Neural cell (in vitro differentiated cells): ENCODE data around the gene PP2D1. TPM values are rescaled to one million over a fixed set of nuclear protein-coding genes. Genes with fewer than 3 reads are reported as not detected.
"Not testable (repeated sequence)": the region's sequence is repeated elsewhere in the genome, so short reads cannot be mapped to it uniquely, and the experiment has no call there.

Experiments used
- H2AFZ ChIP-seq: fragments of 200-600, 300-800 bp; sonication (generic), shearing (Covaris generic); 2 replicates; pipeline ENCODE4 v1.6.0; 2014; ENCODE audit warnings: low read depth, mild to moderate bottlenecking, antibody characterized with exemption, low read length, moderate library complexity
- H3F3A ChIP-seq: fragments of 200-600 bp; shearing (Covaris generic); 2 replicates; pipeline ENCODE4 v1.6.1; 2016; ENCODE audit warnings: mild to moderate bottlenecking, moderate library complexity, mixed read lengths, antibody characterized with exemption, low read length; ENCODE audit not compliant: insufficient read depth, poor library complexity, severe bottlenecking
- H3K27ac ChIP-seq: fragments of 200-600, 300-800 bp; sonication (generic), shearing (Covaris generic); 2 replicates; pipeline ENCODE4 v1.5.1; 2014; ENCODE audit warnings: mild to moderate bottlenecking, low read length, moderate library complexity
- H3K27me3 ChIP-seq: fragments of 300-800, 200-600 bp; sonication (generic), shearing (Covaris generic); 2 replicates; pipeline ENCODE4 v1.6.0; 2014; ENCODE audit warnings: mild to moderate bottlenecking, low read depth, low read length, moderate library complexity; ENCODE audit not compliant: insufficient read depth
- H3K36me3 ChIP-seq: fragments of 300-800, 200-600 bp; sonication (generic), shearing (Covaris generic); 2 replicates; pipeline ENCODE4 v1.5.1; 2014; ENCODE audit warnings: mild to moderate bottlenecking, antibody characterized with exemption, low read length, moderate library complexity; ENCODE audit not compliant: insufficient read depth
- H3K4me2 ChIP-seq: fragments of 300-800, 200-600 bp; sonication (generic), shearing (Covaris generic); 2 replicates; pipeline ENCODE4 v1.6.0; 2014; ENCODE audit warnings: mild to moderate bottlenecking, low read length
- H3K4me3 ChIP-seq: fragments of 300-800, 200-600 bp; sonication (generic), shearing (Covaris generic); 2 replicates; pipeline ENCODE4 v1.5.1; 2014; ENCODE audit warnings: mild to moderate bottlenecking, low read length, moderate library complexity
- H3K79me2 ChIP-seq: fragments of 200-600 bp; shearing (Covaris generic); replicated peaks from 2 replicates; pipeline ENCODE4 v1.6.0; 2014; ENCODE audit warnings: mild to moderate bottlenecking, low read length, moderate library complexity; ENCODE audit not compliant: insufficient read depth
- H3K9ac ChIP-seq: fragments of 300-800, 200-600 bp; sonication (generic), shearing (Covaris generic); 2 replicates; pipeline ENCODE4 v1.6.1; 2016; ENCODE audit warnings: mild to moderate bottlenecking, low read length, mixed read lengths
- H3K9me2 ChIP-seq: fragments of 200-600 bp; shearing (Covaris generic); 2 replicates; pipeline ENCODE4 v1.6.1; 2016; ENCODE audit warnings: mild to moderate bottlenecking, low read length, mixed read lengths; ENCODE audit not compliant: insufficient read depth
- H3K9me3 ChIP-seq: fragments of 200-600, 300-800 bp; sonication (generic), shearing (Covaris generic); 2 replicates; pipeline ENCODE4 v1.6.1; 2016; ENCODE audit warnings: mild to moderate bottlenecking, mixed run types, low read length, moderate library complexity, mixed read lengths
- H4K20me1 ChIP-seq: fragments of 200-600 bp; shearing (Covaris generic); 2 replicates; pipeline ENCODE4 v1.6.1; 2016; ENCODE audit warnings: mild to moderate bottlenecking, mixed run types; ENCODE audit not compliant: insufficient read depth
- EP300 ChIP-seq: fragments of 450-650 bp; conservative IDR thresholded peaks from 2 replicates; pipeline ENCODE4 v1.6.1; 2014; ENCODE audit warnings: antibody characterized with exemption, mild to moderate bottlenecking, moderate library complexity; ENCODE audit not compliant: poor library complexity, severe bottlenecking
- EZH2 ChIP-seq: fragments of 200-600, 300-800 bp; shearing (Covaris generic), sonication (generic); IDR thresholded peaks from 2 replicates; pipeline ENCODE4 v1.6.1; 2014; ENCODE audit warnings: antibody characterized with exemption, low read length, borderline replicate concordance, mild to moderate bottlenecking; ENCODE audit not compliant: insufficient read depth, poor library complexity, severe bottlenecking
- MXI1 ChIP-seq: fragments of 450-650 bp; conservative IDR thresholded peaks from 2 replicates; pipeline ENCODE4 v1.6.1; 2014; ENCODE audit warnings: antibody characterized with exemption, mild to moderate bottlenecking; ENCODE audit not compliant: poor library complexity, severe bottlenecking
- POLR2AphosphoS5 ChIP-seq: IDR thresholded peaks from 2 replicates; pipeline ENCODE4 v1.6.1; 2012
- RAD21 ChIP-seq: fragments of 450-650 bp; conservative IDR thresholded peaks from 2 replicates; pipeline ENCODE4 v1.6.1; 2014; ENCODE audit warnings: antibody characterized with exemption, mild to moderate bottlenecking, moderate library complexity
- SMC3 ChIP-seq: fragments of 450-650 bp; conservative IDR thresholded peaks from 2 replicates; pipeline ENCODE4 v1.6.1; 2014; ENCODE audit warnings: antibody characterized with exemption, mild to moderate bottlenecking, moderate library complexity; ENCODE audit not compliant: poor library complexity
- TAF1 ChIP-seq: IDR thresholded peaks from 2 replicates; pipeline ENCODE4 v1.6.1; 2012; ENCODE audit warnings: low read depth
- polyA plus RNA-seq: library from polyadenylated mRNA; depleted of rRNA; stranded (reverse); fragments of >200 nt; gene quantifications from 2 replicates; pipeline ENCODE4 v1.2.3, GENCODE V29; 2014
- TF ChIP-seq, protein P1 (sequence below): IDR thresholded peaks from 2 replicates; pipeline ENCODE4 v1.6.1; 2012; ENCODE audit warnings: borderline replicate concordance
- TF ChIP-seq, protein P2 (sequence below): fragments of 450-650 bp; IDR thresholded peaks from 2 replicates; pipeline ENCODE4 v1.5.1; 2014; ENCODE audit warnings: antibody characterized with exemption, mild to moderate bottlenecking, moderate library complexity; ENCODE audit not compliant: poor library complexity, severe bottlenecking

Gene PP2D1
- polyA plus RNA-seq, 1 donor from 2014 or later, result not detected

DNA sequence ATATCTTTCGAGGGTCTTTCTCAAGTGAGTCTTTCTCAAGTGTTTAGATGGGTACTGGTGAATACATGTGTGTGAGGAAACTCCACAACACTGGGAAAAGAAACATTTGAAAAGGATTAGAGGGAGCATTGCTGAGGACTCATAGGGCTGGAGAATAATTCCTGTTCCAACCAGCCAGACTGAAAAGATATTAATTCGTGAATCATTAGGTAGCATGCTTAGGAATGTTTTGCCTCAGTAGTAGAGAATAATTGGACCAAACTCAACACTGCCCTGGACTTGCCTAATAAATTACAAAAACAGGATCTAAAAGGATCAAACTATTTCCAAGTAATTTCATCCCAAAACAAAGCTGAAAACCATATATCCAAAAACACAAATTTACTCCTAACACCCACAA is 17.3 kb downstream of the PP2D1 start:
- H3K9ac ChIP-seq, result no peak overlapping the region
- H3K27ac ChIP-seq, result no peak overlapping the region
- no peaks in the 10 kb centered on the region for H3F3A ChIP-seq
- H3K9me2 ChIP-seq, result no peaks in the 10 kb centered on the region
- TF ChIP-seq EZH2 (no peak), EP300 (no peak), MXI1 (no peak), SMC3 (no peak), POLR2AphosphoS5 (no peak), RAD21 (no peak), TAF1 (no peak)
- TF ChIP-seq, protein P1, sequence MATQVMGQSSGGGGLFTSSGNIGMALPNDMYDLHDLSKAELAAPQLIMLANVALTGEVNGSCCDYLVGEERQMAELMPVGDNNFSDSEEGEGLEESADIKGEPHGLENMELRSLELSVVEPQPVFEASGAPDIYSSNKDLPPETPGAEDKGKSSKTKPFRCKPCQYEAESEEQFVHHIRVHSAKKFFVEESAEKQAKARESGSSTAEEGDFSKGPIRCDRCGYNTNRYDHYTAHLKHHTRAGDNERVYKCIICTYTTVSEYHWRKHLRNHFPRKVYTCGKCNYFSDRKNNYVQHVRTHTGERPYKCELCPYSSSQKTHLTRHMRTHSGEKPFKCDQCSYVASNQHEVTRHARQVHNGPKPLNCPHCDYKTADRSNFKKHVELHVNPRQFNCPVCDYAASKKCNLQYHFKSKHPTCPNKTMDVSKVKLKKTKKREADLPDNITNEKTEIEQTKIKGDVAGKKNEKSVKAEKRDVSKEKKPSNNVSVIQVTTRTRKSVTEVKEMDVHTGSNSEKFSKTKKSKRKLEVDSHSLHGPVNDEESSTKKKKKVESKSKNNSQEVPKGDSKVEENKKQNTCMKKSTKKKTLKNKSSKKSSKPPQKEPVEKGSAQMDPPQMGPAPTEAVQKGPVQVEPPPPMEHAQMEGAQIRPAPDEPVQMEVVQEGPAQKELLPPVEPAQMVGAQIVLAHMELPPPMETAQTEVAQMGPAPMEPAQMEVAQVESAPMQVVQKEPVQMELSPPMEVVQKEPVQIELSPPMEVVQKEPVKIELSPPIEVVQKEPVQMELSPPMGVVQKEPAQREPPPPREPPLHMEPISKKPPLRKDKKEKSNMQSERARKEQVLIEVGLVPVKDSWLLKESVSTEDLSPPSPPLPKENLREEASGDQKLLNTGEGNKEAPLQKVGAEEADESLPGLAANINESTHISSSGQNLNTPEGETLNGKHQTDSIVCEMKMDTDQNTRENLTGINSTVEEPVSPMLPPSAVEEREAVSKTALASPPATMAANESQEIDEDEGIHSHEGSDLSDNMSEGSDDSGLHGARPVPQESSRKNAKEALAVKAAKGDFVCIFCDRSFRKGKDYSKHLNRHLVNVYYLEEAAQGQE, result no peak
- TF ChIP-seq, protein P2, sequence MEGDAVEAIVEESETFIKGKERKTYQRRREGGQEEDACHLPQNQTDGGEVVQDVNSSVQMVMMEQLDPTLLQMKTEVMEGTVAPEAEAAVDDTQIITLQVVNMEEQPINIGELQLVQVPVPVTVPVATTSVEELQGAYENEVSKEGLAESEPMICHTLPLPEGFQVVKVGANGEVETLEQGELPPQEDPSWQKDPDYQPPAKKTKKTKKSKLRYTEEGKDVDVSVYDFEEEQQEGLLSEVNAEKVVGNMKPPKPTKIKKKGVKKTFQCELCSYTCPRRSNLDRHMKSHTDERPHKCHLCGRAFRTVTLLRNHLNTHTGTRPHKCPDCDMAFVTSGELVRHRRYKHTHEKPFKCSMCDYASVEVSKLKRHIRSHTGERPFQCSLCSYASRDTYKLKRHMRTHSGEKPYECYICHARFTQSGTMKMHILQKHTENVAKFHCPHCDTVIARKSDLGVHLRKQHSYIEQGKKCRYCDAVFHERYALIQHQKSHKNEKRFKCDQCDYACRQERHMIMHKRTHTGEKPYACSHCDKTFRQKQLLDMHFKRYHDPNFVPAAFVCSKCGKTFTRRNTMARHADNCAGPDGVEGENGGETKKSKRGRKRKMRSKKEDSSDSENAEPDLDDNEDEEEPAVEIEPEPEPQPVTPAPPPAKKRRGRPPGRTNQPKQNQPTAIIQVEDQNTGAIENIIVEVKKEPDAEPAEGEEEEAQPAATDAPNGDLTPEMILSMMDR, result no peak
- no peaks in the 10 kb centered on the region for H3K27me3 ChIP-seq
- H4K20me1 ChIP-seq, result no peaks in the 10 kb centered on the region
- no peak overlapping the region for H3K4me3 ChIP-seq
- no peak overlapping the region for H2AFZ ChIP-seq
- no peak overlapping the region for H3K4me2 ChIP-seq
- no peaks in the 10 kb centered on the region for H3K36me3 ChIP-seq
- H3K9me3 ChIP-seq, result no peaks in the 10 kb centered on the region
- no peaks in the 10 kb centered on the region for H3K79me2 ChIP-seq

DNA sequence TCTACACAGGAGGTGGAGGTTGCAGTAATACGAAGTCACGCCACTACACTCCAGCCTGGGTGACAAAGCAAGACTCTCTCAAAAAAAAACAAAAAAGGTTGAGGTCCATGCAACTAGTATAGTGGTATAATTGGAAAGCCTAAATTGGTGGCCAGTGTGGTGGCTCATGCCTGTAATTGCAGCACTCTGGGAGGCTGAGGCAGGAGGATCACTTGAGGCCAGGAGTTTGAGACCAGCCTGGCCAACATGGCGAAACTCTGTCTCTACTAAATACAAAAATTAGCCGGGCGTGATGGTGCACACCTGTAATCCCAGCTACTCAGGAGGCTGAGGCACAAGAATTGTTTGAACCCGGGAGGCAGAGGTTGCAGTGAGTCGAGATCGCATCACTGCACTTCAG is 23.2 kb downstream of the PP2D1 start:
- not testable (repeated sequence) for H3K27me3 ChIP-seq, H3F3A ChIP-seq, H3K79me2 ChIP-seq, H4K20me1 ChIP-seq, H3K4me2 ChIP-seq, H3K9ac ChIP-seq, H2AFZ ChIP-seq, H3K9me3 ChIP-seq, H3K36me3 ChIP-seq, H3K9me2 ChIP-seq, H3K4me3 ChIP-seq, H3K27ac ChIP-seq

DNA sequence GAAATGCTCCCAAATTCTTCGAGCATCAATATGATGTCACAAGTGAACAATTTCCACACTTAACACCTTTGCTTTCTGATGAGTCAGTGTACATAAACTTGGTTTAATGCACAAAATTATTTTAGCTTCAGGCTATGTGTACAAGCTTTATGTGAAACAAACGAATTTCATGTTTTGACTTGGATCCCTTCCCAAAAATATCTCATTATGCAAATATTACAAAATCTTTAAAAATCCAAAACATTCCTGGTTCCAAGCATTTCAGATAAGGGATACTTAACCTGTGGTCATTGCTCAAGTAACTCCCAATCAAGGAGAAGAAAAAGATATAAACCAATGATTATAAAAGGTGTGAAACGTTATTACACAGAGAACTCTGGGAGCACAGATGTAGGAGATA is 40.0 kb downstream of the PP2D1 start:
- H3K9me3 ChIP-seq, result no peaks in the 10 kb centered on the region
- H3K9ac ChIP-seq, result no peak overlapping the region
- H2AFZ ChIP-seq, result no peak overlapping the region
- H3K27ac ChIP-seq, result no peak overlapping the region
- H3K79me2 ChIP-seq, result peaks cover 35% of the 10 kb centered on the region
- H3K27me3 ChIP-seq, result no peaks in the 10 kb centered on the region
- TF ChIP-seq, protein P1, result no peak
- TF ChIP-seq EZH2, result no peak
- TF ChIP-seq, protein P2, result no peak
- no peak for TF ChIP-seq POLR2AphosphoS5
- no peak for TF ChIP-seq EP300
- TF ChIP-seq TAF1, result no peak
- TF ChIP-seq RAD21, result no peak
- TF ChIP-seq MXI1, result no peak
- TF ChIP-seq SMC3, result no peak
- no peaks in the 10 kb centered on the region for H3K9me2 ChIP-seq
- no peaks in the 10 kb centered on the region for H3F3A ChIP-seq
- no peaks in the 10 kb centered on the region for H3K36me3 ChIP-seq
- H3K4me2 ChIP-seq, result no peak overlapping the region
- no peaks in the 10 kb centered on the region for H4K20me1 ChIP-seq
- H3K4me3 ChIP-seq, result no peak overlapping the region
